WTC11 (cell line): ENCODE measurements around the gene RGS14.

Experiments
- ATF1 ChIP-seq: sonication (generic); formaldehyde crosslinking; IDR thresholded peaks from 2 replicates; pipeline ENCODE4 v1.8.1; 2023; ENCODE audit warnings: mild to moderate bottlenecking, moderate library complexity, missing genetic modification reagents
- CREM ChIP-seq: sonication (generic); formaldehyde crosslinking; IDR thresholded peaks from 2 replicates; pipeline ENCODE4 v1.8.1; 2022; ENCODE audit warnings: mild to moderate bottlenecking, missing genetic modification reagents, moderate library complexity
- EMX1 ChIP-seq: fragments of 250-450 bp; sonication (Bioruptor Pico); IDR thresholded peaks from 2 replicates; pipeline ENCODE4 v1.8.0; 2021; ENCODE audit warnings: mild to moderate bottlenecking
- FOXJ3 ChIP-seq: sonication (generic); formaldehyde crosslinking; IDR thresholded peaks from 2 replicates; pipeline ENCODE4 v1.9.0; 2021; ENCODE audit warnings: missing genetic modification reagents, mild to moderate bottlenecking, borderline replicate concordance
- FOXP1 ChIP-seq: sonication (generic); formaldehyde crosslinking; IDR thresholded peaks from 2 replicates; pipeline ENCODE4 v1.8.0; 2022; ENCODE audit warnings: missing genetic modification reagents, mild to moderate bottlenecking, moderate library complexity, borderline replicate concordance
- HMGXB4 ChIP-seq: sonication (generic); formaldehyde crosslinking; IDR thresholded peaks from 2 replicates; pipeline ENCODE4 v1.8.1; 2023; ENCODE audit warnings: mild to moderate bottlenecking, moderate library complexity, missing genetic modification reagents
- IRF2 ChIP-seq: sonication (generic); formaldehyde crosslinking; IDR thresholded peaks from 2 replicates; pipeline ENCODE4 v1.8.0; 2022; ENCODE audit warnings: low read depth, missing genetic modification reagents, borderline replicate concordance
- NR2C2 ChIP-seq: sonication (generic); formaldehyde crosslinking; IDR thresholded peaks from 2 replicates; pipeline ENCODE4 v1.8.0; 2022; ENCODE audit warnings: mild to moderate bottlenecking, missing genetic modification reagents
- PREB ChIP-seq: sonication (generic); formaldehyde crosslinking; IDR thresholded peaks from 2 replicates; pipeline ENCODE4 v1.8.1; 2022; ENCODE audit warnings: mild to moderate bottlenecking, missing genetic modification reagents, moderate library complexity, borderline replicate concordance
- USF1 ChIP-seq: sonication (generic); formaldehyde crosslinking; IDR thresholded peaks from 2 replicates; pipeline ENCODE4 v1.8.0; 2022; ENCODE audit warnings: mild to moderate bottlenecking, missing genetic modification reagents
- ZBTB43 ChIP-seq: sonication (generic); formaldehyde crosslinking; IDR thresholded peaks from 2 replicates; pipeline ENCODE4 v1.8.1; 2023; ENCODE audit warnings: mild to moderate bottlenecking, missing genetic modification reagents
- TF ChIP-seq, protein P1 (sequence below): fragments of 200-600 bp; IDR thresholded peaks from 2 replicates; pipeline ENCODE4 v1.8.0; 2022; ENCODE audit warnings: antibody characterized with exemption
- TF ChIP-seq, protein P2 (sequence below): sonication (generic); formaldehyde crosslinking; IDR thresholded peaks from 2 replicates; pipeline ENCODE4 v1.8.0; 2022; ENCODE audit warnings: mild to moderate bottlenecking, missing genetic modification reagents
- TF ChIP-seq, protein P3 (sequence below): sonication (generic); formaldehyde crosslinking; IDR thresholded peaks from 2 replicates; pipeline ENCODE4 v1.8.0; 2022; ENCODE audit warnings: mild to moderate bottlenecking, missing genetic modification reagents

DNA sequence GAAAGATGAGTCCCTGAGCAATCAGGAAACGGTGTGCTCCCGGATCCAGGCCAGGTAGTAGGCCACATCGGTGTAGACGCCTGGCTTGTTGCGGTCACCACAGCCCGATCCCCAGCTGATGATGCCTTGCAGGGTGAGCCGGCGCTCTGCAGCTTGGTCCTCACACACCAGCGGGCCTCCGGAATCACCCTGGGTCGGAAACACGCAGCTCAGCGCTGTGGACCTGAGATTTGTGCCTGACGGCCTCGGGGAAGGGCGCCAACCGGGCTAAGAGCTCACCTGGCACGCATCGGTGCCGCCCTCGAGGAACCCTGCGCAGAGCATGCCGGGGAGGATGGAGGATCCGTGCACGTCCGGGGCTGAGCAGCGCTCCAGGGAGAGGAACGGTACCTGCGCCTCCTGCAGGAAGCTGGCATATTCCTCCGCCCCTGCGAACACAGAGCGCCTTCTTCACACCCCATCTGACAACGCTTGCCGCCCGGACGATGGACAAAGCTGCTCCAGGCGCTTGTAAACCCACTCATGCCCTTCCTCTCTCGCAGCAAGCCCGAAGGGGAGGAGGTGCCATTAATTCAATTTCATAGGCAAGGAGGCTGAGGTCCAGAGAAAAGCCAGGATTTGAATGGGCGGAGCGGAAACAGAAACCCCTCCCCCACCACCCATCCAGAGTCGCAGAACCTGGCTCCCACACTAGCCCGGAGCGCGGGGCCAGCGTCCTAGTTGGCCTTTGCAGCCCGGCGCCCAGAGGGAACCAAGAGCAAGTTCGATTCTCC is 44.7 kb downstream of the RGS14 start:
- TF ChIP-seq HMGXB4 (CRISPR knock-in tag) (peak; percentile 93), FOXJ3 (no peak), CREM (CRISPR knock-in tag) (peak; percentile 54; the same call in 1 of the 2 replicates), NR2C2 (CRISPR knock-in tag) (peak; percentile 70; the same call in 1 of the 2 replicates), ATF1 (CRISPR knock-in tag) (no peak), ZBTB43 (peak; percentile 90), PREB (peak; percentile 19; the same call in 1 of the 2 replicates), IRF2 (CRISPR knock-in tag) (no peak), USF1 (CRISPR knock-in tag) (peak; percentile 61; the same call in 1 of the 2 replicates), EMX1 (CRISPR knock-in tag) (no peak), FOXP1 (CRISPR knock-in tag) (peak; percentile 99)
- TF ChIP-seq, protein P1, sequence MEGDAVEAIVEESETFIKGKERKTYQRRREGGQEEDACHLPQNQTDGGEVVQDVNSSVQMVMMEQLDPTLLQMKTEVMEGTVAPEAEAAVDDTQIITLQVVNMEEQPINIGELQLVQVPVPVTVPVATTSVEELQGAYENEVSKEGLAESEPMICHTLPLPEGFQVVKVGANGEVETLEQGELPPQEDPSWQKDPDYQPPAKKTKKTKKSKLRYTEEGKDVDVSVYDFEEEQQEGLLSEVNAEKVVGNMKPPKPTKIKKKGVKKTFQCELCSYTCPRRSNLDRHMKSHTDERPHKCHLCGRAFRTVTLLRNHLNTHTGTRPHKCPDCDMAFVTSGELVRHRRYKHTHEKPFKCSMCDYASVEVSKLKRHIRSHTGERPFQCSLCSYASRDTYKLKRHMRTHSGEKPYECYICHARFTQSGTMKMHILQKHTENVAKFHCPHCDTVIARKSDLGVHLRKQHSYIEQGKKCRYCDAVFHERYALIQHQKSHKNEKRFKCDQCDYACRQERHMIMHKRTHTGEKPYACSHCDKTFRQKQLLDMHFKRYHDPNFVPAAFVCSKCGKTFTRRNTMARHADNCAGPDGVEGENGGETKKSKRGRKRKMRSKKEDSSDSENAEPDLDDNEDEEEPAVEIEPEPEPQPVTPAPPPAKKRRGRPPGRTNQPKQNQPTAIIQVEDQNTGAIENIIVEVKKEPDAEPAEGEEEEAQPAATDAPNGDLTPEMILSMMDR: no peak
- TF ChIP-seq, protein P2, sequence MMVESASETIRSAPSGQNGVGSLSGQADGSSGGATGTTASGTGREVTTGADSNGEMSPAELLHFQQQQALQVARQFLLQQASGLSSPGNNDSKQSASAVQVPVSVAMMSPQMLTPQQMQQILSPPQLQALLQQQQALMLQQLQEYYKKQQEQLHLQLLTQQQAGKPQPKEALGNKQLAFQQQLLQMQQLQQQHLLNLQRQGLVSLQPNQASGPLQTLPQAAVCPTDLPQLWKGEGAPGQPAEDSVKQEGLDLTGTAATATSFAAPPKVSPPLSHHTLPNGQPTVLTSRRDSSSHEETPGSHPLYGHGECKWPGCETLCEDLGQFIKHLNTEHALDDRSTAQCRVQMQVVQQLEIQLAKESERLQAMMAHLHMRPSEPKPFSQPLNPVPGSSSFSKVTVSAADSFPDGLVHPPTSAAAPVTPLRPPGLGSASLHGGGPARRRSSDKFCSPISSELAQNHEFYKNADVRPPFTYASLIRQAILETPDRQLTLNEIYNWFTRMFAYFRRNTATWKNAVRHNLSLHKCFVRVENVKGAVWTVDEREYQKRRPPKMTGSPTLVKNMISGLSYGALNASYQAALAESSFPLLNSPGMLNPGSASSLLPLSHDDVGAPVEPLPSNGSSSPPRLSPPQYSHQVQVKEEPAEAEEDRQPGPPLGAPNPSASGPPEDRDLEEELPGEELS (CRISPR knock-in tag): peak; percentile 96
- TF ChIP-seq, protein P3, sequence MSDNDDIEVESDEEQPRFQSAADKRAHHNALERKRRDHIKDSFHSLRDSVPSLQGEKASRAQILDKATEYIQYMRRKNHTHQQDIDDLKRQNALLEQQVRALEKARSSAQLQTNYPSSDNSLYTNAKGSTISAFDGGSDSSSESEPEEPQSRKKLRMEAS: peak; percentile 100
